HepG2 (cell line): ENCODE measurements around the gene DDN. TPM values are rescaled to one million over a fixed set of nuclear protein-coding genes. Genes with fewer than 3 reads are reported as not detected.

Experiments used
- ATAD3A ChIP-seq: sonication (generic); formaldehyde crosslinking; IDR thresholded peaks from 2 replicates; pipeline ENCODE4 v1.4.0; 2020; ENCODE audit warnings: missing genetic modification reagents
- ATF3 ChIP-seq: sonication (generic); formaldehyde crosslinking; IDR thresholded peaks from 2 replicates; pipeline ENCODE4 v1.4.0; 2020; ENCODE audit warnings: missing genetic modification reagents
- IKZF1 ChIP-seq: fragments of 450-650 bp; IDR thresholded peaks from 2 replicates; pipeline ENCODE4 v1.7.1; 2016
- MAF1 ChIP-seq: sonication (generic); formaldehyde crosslinking; IDR thresholded peaks from 2 replicates; pipeline ENCODE4 v1.5.0; 2020; ENCODE audit warnings: missing genetic modification reagents, borderline replicate concordance
- MTF2 ChIP-seq: sonication (generic); formaldehyde crosslinking; IDR thresholded peaks from 2 replicates; pipeline ENCODE4 v1.5.0; 2020; ENCODE audit warnings: missing genetic modification reagents, borderline replicate concordance
- RBM39 ChIP-seq: fragments of 200-400 bp; formaldehyde crosslinking; IDR thresholded peaks from one replicate; pipeline ENCODE4 v1.6.1; 2018; ENCODE audit warnings: antibody characterized with exemption, mild to moderate bottlenecking, low read depth, low read length; ENCODE audit not compliant: poor library complexity, severe bottlenecking
- RFX5 ChIP-seq: IDR thresholded peaks from 2 replicates; pipeline ENCODE4 v1.6.1; 2011; ENCODE audit warnings: low read depth, low read length, improper control_type of control experiment
- SNAPC5 ChIP-seq: sonication (generic); formaldehyde crosslinking; IDR thresholded peaks from 2 replicates; pipeline ENCODE4 v1.8.1; 2023; ENCODE audit warnings: mild to moderate bottlenecking, missing genetic modification reagents, borderline replicate concordance
- TEAD3 ChIP-seq: optimal IDR thresholded peaks from 2 replicates; pipeline ENCODE3; 2016; ENCODE audit warnings: borderline replicate concordance
- ZBTB7B ChIP-seq: sonication (generic); formaldehyde crosslinking; IDR thresholded peaks from 2 replicates; pipeline ENCODE4 v1.4.0; 2020; ENCODE audit warnings: missing genetic modification reagents
- ZC3H4 ChIP-seq: sonication (generic); formaldehyde crosslinking; IDR thresholded peaks from 2 replicates; pipeline ENCODE4 v1.4.0; 2020; ENCODE audit warnings: missing genetic modification reagents, borderline replicate concordance
- ZNF230 ChIP-seq: sonication (generic); formaldehyde crosslinking; IDR thresholded peaks from 2 replicates; pipeline ENCODE4 v1.4.0; 2020; ENCODE audit warnings: mild to moderate bottlenecking, missing genetic modification reagents
- ZNF446 ChIP-seq: sonication (generic); formaldehyde crosslinking; IDR thresholded peaks from 2 replicates; pipeline ENCODE4 v1.5.0; 2020; ENCODE audit warnings: mild to moderate bottlenecking, missing genetic modification reagents
- ZNF589 ChIP-seq: sonication (generic); formaldehyde crosslinking; conservative IDR thresholded peaks from 2 replicates; pipeline ENCODE4 v1.8.0; 2022; ENCODE audit warnings: mild to moderate bottlenecking, moderate library complexity, missing genetic modification reagents
- ZNF615 ChIP-seq: sonication (generic); formaldehyde crosslinking; IDR thresholded peaks from 2 replicates; pipeline ENCODE4 v1.5.0; 2020; ENCODE audit warnings: mild to moderate bottlenecking, missing genetic modification reagents, borderline replicate concordance
- polyA plus RNA-seq, 8 experiments: library from polyadenylated mRNA; depleted of rRNA in 3 of 8; stranded (reverse) in 7 of 8; unstranded in 1 of 8; fragments of >200 nt; fragmentation: Illumina TruSeq in 4 of 8; extraction: Trizol in 4 of 8; gene quantifications; 2 replicates each; pipeline versions ENCODE4 v1.2.1 to v1.2.3, GENCODE V29; 2011 to 2016; ENCODE audit warnings: low read depth in 4 of 8, missing spikeins in 1 of 8, mixed read lengths in 1 of 8; ENCODE audit not compliant: insufficient read depth in 1 of 8
- total RNA-seq, 5 experiments: library from RNA; depleted of rRNA; stranded (reverse); fragments of >200 nt; fragmentation: Illumina TruSeq; extraction: Trizol; gene quantifications; 2 replicates each; pipeline ENCODE4 v1.2.3, GENCODE V29; 2016; ENCODE audit warnings: low read depth in 1 of 5
- TF ChIP-seq, protein P1 (sequence below): sonication (generic); formaldehyde crosslinking; IDR thresholded peaks from 2 replicates; pipeline ENCODE4 v1.4.0; 2020; ENCODE audit warnings: mild to moderate bottlenecking, missing genetic modification reagents
- TF ChIP-seq, protein P2 (sequence below): sonication (generic); formaldehyde crosslinking; IDR thresholded peaks from 2 replicates; pipeline ENCODE4 v1.4.0; 2020; ENCODE audit warnings: missing genetic modification reagents
- TF ChIP-seq, protein P3 (sequence below): sonication (generic); formaldehyde crosslinking; IDR thresholded peaks from 2 replicates; pipeline ENCODE4 v1.8.0; 2022; ENCODE audit warnings: mild to moderate bottlenecking, missing genetic modification reagents, moderate library complexity
- TF ChIP-seq, protein P4 (sequence below): sonication (generic); formaldehyde crosslinking; IDR thresholded peaks from 2 replicates; pipeline ENCODE4 v1.5.1; 2020; ENCODE audit warnings: mild to moderate bottlenecking, missing genetic modification reagents, borderline replicate concordance
- TF ChIP-seq, protein P5 (sequence below): sonication (generic); formaldehyde crosslinking; IDR thresholded peaks from 2 replicates; pipeline ENCODE4 v1.5.0; 2020; ENCODE audit warnings: mild to moderate bottlenecking, missing genetic modification reagents, moderate library complexity

DDN gene
- total and polyA plus RNA-seq, 2 of the 13 experiments (the other 11 are each of a cell fraction or from before 2014, with no cell fraction given) = 0.24 to 0.53 TPM

- TF ChIP-seq, protein P1, sequence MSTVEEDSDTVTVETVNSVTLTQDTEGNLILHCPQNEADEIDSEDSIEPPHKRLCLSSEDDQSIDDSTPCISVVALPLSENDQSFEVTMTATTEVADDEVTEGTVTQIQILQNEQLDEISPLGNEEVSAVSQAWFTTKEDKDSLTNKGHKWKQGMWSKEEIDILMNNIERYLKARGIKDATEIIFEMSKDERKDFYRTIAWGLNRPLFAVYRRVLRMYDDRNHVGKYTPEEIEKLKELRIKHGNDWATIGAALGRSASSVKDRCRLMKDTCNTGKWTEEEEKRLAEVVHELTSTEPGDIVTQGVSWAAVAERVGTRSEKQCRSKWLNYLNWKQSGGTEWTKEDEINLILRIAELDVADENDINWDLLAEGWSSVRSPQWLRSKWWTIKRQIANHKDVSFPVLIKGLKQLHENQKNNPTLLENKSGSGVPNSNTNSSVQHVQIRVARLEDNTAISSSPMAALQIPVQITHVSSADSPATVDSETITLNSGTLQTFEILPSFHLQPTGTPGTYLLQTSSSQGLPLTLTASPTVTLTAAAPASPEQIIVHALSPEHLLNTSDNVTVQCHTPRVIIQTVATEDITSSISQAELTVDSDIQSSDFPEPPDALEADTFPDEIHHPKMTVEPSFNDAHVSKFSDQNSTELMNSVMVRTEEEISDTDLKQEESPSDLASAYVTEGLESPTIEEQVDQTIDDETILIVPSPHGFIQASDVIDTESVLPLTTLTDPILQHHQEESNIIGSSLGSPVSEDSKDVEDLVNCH (CRISPR knock-in tag) = no peak
- no peak for TF ChIP-seq ATF3 (CRISPR knock-in tag)
- TF ChIP-seq TEAD3 (CRISPR knock-in tag) = peak; percentile 36
- TF ChIP-seq, protein P2, sequence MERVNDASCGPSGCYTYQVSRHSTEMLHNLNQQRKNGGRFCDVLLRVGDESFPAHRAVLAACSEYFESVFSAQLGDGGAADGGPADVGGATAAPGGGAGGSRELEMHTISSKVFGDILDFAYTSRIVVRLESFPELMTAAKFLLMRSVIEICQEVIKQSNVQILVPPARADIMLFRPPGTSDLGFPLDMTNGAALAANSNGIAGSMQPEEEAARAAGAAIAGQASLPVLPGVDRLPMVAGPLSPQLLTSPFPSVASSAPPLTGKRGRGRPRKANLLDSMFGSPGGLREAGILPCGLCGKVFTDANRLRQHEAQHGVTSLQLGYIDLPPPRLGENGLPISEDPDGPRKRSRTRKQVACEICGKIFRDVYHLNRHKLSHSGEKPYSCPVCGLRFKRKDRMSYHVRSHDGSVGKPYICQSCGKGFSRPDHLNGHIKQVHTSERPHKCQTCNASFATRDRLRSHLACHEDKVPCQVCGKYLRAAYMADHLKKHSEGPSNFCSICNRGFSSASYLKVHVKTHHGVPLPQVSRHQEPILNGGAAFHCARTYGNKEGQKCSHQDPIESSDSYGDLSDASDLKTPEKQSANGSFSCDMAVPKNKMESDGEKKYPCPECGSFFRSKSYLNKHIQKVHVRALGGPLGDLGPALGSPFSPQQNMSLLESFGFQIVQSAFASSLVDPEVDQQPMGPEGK = no peak
- TF ChIP-seq ZNF589 (CRISPR knock-in tag) = no peak
- TF ChIP-seq, protein P3, sequence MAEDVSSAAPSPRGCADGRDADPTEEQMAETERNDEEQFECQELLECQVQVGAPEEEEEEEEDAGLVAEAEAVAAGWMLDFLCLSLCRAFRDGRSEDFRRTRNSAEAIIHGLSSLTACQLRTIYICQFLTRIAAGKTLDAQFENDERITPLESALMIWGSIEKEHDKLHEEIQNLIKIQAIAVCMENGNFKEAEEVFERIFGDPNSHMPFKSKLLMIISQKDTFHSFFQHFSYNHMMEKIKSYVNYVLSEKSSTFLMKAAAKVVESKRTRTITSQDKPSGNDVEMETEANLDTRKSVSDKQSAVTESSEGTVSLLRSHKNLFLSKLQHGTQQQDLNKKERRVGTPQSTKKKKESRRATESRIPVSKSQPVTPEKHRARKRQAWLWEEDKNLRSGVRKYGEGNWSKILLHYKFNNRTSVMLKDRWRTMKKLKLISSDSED (CRISPR knock-in tag) = no peak
- no peak for TF ChIP-seq ZC3H4 (CRISPR knock-in tag)
- TF ChIP-seq ZNF230 (CRISPR knock-in tag) = no peak
- no peak for TF ChIP-seq IKZF1
- TF ChIP-seq MAF1 = no peak
- no peak for TF ChIP-seq ZNF446
- TF ChIP-seq, protein P4, sequence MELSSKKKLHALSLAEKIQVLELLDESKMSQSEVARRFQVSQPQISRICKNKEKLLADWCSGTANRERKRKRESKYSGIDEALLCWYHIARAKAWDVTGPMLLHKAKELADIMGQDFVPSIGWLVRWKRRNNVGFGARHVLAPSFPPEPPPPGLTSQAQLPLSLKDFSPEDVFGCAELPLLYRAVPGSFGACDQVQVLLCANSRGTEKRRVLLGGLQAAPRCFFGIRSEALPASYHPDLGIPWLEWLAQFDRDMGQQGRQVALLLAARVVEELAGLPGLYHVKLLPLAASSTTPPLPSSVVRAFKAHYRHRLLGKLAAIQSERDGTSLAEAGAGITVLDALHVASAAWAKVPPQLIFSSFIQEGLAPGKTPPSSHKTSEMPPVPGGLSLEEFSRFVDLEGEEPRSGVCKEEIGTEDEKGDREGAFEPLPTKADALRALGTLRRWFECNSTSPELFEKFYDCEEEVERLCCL (CRISPR knock-in tag) = no peak
- TF ChIP-seq, protein P5, sequence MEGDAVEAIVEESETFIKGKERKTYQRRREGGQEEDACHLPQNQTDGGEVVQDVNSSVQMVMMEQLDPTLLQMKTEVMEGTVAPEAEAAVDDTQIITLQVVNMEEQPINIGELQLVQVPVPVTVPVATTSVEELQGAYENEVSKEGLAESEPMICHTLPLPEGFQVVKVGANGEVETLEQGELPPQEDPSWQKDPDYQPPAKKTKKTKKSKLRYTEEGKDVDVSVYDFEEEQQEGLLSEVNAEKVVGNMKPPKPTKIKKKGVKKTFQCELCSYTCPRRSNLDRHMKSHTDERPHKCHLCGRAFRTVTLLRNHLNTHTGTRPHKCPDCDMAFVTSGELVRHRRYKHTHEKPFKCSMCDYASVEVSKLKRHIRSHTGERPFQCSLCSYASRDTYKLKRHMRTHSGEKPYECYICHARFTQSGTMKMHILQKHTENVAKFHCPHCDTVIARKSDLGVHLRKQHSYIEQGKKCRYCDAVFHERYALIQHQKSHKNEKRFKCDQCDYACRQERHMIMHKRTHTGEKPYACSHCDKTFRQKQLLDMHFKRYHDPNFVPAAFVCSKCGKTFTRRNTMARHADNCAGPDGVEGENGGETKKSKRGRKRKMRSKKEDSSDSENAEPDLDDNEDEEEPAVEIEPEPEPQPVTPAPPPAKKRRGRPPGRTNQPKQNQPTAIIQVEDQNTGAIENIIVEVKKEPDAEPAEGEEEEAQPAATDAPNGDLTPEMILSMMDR (CRISPR knock-in tag) = peak; percentile 79
- peak; percentile 87 for TF ChIP-seq RFX5
- peak; percentile 33 for TF ChIP-seq RBM39
- no peak for TF ChIP-seq SNAPC5 (CRISPR knock-in tag)
- 0 out of 2 replicates have a peak, but pooled peaks have one; percentile 35 for TF ChIP-seq ZBTB7B (CRISPR knock-in tag)
- TF ChIP-seq ZNF615 (CRISPR knock-in tag) = no peak
- TF ChIP-seq MTF2 (CRISPR knock-in tag) = 0 out of 2 replicates have a peak, but pooled peaks have one; percentile 32
- TF ChIP-seq ATAD3A = no peak
Observed at GRCh38 chr12:48973941-48974673, 25.1 kb downstream of the DDN start (continued).
